Astrocyte of the spinal cord (primary cell): ENCODE measurements around the gene PPM1H.
A peak's percentile ranks its signal among the peaks of the same experiment; 100 is the strongest.

Experiments
- DNase-seq: peaks from one replicate; pipeline ENCODE4 v3.0.0; 2011; ENCODE audit warnings: low read depth, low spot score
- H3K4me3 ChIP-seq: 2 replicates; pipeline ENCODE4 v1.5.1; 2011; ENCODE audit warnings: low read depth, mild to moderate bottlenecking, low read length, moderate library complexity
- CTCF ChIP-seq: IDR thresholded peaks from 2 replicates; pipeline ENCODE4 v1.5.1; 2012; ENCODE audit warnings: low read depth, mild to moderate bottlenecking, low read length, inconsistent platforms
- in situ Hi-C: cut with HindIII; loops from 2 replicates; pipeline ENCODE4 v1.10.0; 2017; ENCODE audit warnings: low sequenced_read_pairs

Gene PPM1H

GRCh38 chr12:62865937-62866336 is 69.0 kb downstream of the PPM1H start:
- TF ChIP-seq CTCF = no peak
- peak; percentile 84 for DNase-seq
- H3K4me3 ChIP-seq = no peak overlapping the region
- in situ Hi-C loops = no loop called here

- DNase-seq = no peak
- H3K4me3 ChIP-seq = no peak overlapping the region
- no peak for TF ChIP-seq CTCF
- in situ Hi-C loops = no loop called here
These were observed 69.9 kb downstream of the PPM1H start for GRCh38 chr12:62865065-62865464.

GRCh38 chr12:62862259-62862881 is 72.6 kb downstream of the PPM1H start:
- DNase-seq = peak; percentile 38
- TF ChIP-seq CTCF = no peak
- in situ Hi-C loops = no loop called here
- H3K4me3 ChIP-seq = no peak overlapping the region

GRCh38 chr12:62861586-62861985 is 73.4 kb downstream of the PPM1H start:
- no peak for DNase-seq
- no peak overlapping the region for H3K4me3 ChIP-seq
- no peak for TF ChIP-seq CTCF
- in situ Hi-C loops = no loop called here

- DNase-seq = peak; percentile 8
- no peak overlapping the region for H3K4me3 ChIP-seq
- no peak for TF ChIP-seq CTCF
- in situ Hi-C loops = no loop called here
These were observed 74.2 kb downstream of the PPM1H start for GRCh38 chr12:62860501-62861411.

GRCh38 chr12:62860020-62860419 is 74.9 kb downstream of the PPM1H start:
- DNase-seq = no peak
- no peak for TF ChIP-seq CTCF
- no peak overlapping the region for H3K4me3 ChIP-seq
- in situ Hi-C loops = no loop called here
